Astrocyte (in vitro differentiated cells and primary cell): Measurements from ENCODE around the gene ZNF609. TPM values are rescaled to one million over a fixed set of nuclear protein-coding genes. Genes with fewer than 3 reads are reported as not detected.

Experiments
- DNase-seq: peaks from one replicate; pipeline ENCODE4 v3.0.0-alpha.2; 2010; ENCODE audit warnings: low read depth
- FAIRE-seq: peaks from 2 replicates; lab custom pipeline; 2011; peaks lifted over from hg19 to GRCh38; lab: Jason Lieb, UNC
- H2AFZ ChIP-seq: 2 replicates; pipeline ENCODE4 v1.6.0; 2012; ENCODE audit warnings: low read depth, low read length, inconsistent platforms
- H3K27ac ChIP-seq: 2 replicates; pipeline ENCODE4 v1.5.1; 2011; ENCODE audit warnings: low read depth, low read length, inconsistent platforms
- H3K27me3 ChIP-seq: 2 replicates; pipeline ENCODE4 v1.6.0; 2011; ENCODE audit warnings: low read length, inconsistent platforms; ENCODE audit not compliant: insufficient read depth
- H3K36me3 ChIP-seq: 2 replicates; pipeline ENCODE4 v1.5.1; 2011; ENCODE audit warnings: low read length, inconsistent platforms; ENCODE audit not compliant: insufficient read depth
- H3K4me1 ChIP-seq: 2 replicates; pipeline ENCODE4 v1.5.1; 2011; ENCODE audit warnings: low read length, inconsistent platforms; ENCODE audit not compliant: insufficient read depth
- H3K4me2 ChIP-seq: 2 replicates; pipeline ENCODE4 v1.6.0; 2012; ENCODE audit warnings: low read length, inconsistent platforms
- H3K4me3 ChIP-seq: 2 replicates; pipeline ENCODE4 v1.5.1; 2011; ENCODE audit warnings: low read depth, mild to moderate bottlenecking, low read length, inconsistent platforms; ENCODE audit not compliant: insufficient read depth
- H3K79me2 ChIP-seq: 2 replicates; pipeline ENCODE4 v1.6.0; 2012; ENCODE audit warnings: mild to moderate bottlenecking, low read length, inconsistent platforms; ENCODE audit not compliant: insufficient read depth
- H3K9ac ChIP-seq: 2 replicates; pipeline ENCODE4 v1.6.0; 2012; ENCODE audit warnings: mild to moderate bottlenecking, low read length, inconsistent platforms
- H3K9me3 ChIP-seq: 2 replicates; pipeline ENCODE4 v1.5.1; 2012; ENCODE audit warnings: low read depth, mild to moderate bottlenecking, low read length, inconsistent platforms; ENCODE audit not compliant: insufficient read depth
- H4K20me1 ChIP-seq: 2 replicates; pipeline ENCODE4 v1.6.0; 2012; ENCODE audit warnings: low read length, inconsistent platforms; ENCODE audit not compliant: insufficient read depth
- H3K27ac Mint-ChIP-seq: one replicate; pipeline ENCODE4 v1.8.0; 2021; ENCODE audit warnings: mild to moderate bottlenecking, mixed read lengths; ENCODE audit not compliant: unreplicated experiment
- H3K27me3 Mint-ChIP-seq: one replicate; pipeline ENCODE4 v1.8.0; 2021; ENCODE audit warnings: low read depth, mixed read lengths; ENCODE audit not compliant: unreplicated experiment
- H3K36me3 Mint-ChIP-seq: one replicate; pipeline ENCODE4 v1.8.0; 2021; ENCODE audit warnings: low read depth, mixed read lengths; ENCODE audit not compliant: unreplicated experiment
- H3K4me1 Mint-ChIP-seq: one replicate; pipeline ENCODE4 v1.8.0; 2021; ENCODE audit warnings: low read depth, mixed read lengths; ENCODE audit not compliant: unreplicated experiment
- H3K4me3 Mint-ChIP-seq: one replicate; pipeline ENCODE4 v1.8.0; 2021; ENCODE audit warnings: mild to moderate bottlenecking, moderate library complexity, mixed read lengths; ENCODE audit not compliant: unreplicated experiment
- H3K9me3 Mint-ChIP-seq: one replicate; pipeline ENCODE4 v1.8.0; 2021; ENCODE audit warnings: mild to moderate bottlenecking, mixed read lengths; ENCODE audit not compliant: unreplicated experiment
- EZH2 ChIP-seq: IDR thresholded peaks from 2 replicates; pipeline ENCODE4 v1.6.1; 2012; ENCODE audit warnings: mild to moderate bottlenecking, low read length, inconsistent platforms; ENCODE audit not compliant: insufficient read depth
- total RNA-seq: library from RNA; stranded (reverse); gene quantifications from 2 replicates; pipeline ENCODE4 v1.2.1, GENCODE V29; 2021
- TF ChIP-seq, protein P1 (sequence below): IDR thresholded peaks from 2 replicates; pipeline ENCODE4 v1.5.1; 2011; ENCODE audit warnings: low read depth, mild to moderate bottlenecking, inconsistent platforms, low read length, moderate library complexity; ENCODE audit not compliant: insufficient read depth

Gene ZNF609
- total RNA-seq, 1 donor from 2014 or later = 38.5 TPM

DNA sequence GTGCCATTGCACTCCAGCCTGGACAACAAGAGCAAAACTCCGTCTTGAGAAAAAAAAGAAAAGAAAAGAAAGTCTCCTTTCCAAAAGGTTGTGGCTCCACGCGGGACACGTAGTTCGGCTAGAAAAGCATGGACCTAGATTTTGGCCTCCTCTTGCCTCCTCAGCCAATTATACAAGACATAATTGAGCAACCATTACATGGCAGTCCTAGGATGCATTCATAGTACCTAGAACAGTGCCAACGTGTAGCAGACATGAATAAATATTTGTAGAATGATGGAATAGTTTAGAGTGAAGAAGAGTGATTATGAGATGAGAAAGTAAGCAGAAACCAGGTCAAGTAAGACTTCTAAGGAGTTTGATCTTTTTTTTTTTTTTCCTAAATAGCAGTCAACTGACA is 112.5 kb downstream of the ZNF609 start:
- no peak overlapping the region for H3K9ac ChIP-seq
- no peak overlapping the region for H3K27ac ChIP-seq
- no peak overlapping the region for H3K27ac Mint-ChIP-seq
- peaks cover 7% of the 10 kb centered on the region for H3K4me1 ChIP-seq
- H3K4me3 ChIP-seq = no peak overlapping the region
- H3K79me2 ChIP-seq = peaks cover 66% of the 10 kb centered on the region
- FAIRE-seq = no peak
- no peak for TF ChIP-seq EZH2
- TF ChIP-seq, protein P1, sequence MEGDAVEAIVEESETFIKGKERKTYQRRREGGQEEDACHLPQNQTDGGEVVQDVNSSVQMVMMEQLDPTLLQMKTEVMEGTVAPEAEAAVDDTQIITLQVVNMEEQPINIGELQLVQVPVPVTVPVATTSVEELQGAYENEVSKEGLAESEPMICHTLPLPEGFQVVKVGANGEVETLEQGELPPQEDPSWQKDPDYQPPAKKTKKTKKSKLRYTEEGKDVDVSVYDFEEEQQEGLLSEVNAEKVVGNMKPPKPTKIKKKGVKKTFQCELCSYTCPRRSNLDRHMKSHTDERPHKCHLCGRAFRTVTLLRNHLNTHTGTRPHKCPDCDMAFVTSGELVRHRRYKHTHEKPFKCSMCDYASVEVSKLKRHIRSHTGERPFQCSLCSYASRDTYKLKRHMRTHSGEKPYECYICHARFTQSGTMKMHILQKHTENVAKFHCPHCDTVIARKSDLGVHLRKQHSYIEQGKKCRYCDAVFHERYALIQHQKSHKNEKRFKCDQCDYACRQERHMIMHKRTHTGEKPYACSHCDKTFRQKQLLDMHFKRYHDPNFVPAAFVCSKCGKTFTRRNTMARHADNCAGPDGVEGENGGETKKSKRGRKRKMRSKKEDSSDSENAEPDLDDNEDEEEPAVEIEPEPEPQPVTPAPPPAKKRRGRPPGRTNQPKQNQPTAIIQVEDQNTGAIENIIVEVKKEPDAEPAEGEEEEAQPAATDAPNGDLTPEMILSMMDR = no peak
- no peak for DNase-seq
- no peaks in the 10 kb centered on the region for H3K27me3 Mint-ChIP-seq
- H2AFZ ChIP-seq = no peak overlapping the region
- no peak overlapping the region for H3K4me3 Mint-ChIP-seq
- H3K9me3 Mint-ChIP-seq = no peaks in the 10 kb centered on the region
- H3K4me2 ChIP-seq = no peak overlapping the region
- H3K27me3 ChIP-seq = no peaks in the 10 kb centered on the region
- peaks cover 2% of the 10 kb centered on the region for H3K9me3 ChIP-seq
- H3K4me1 Mint-ChIP-seq = peaks cover 20% of the 10 kb centered on the region
- no peaks in the 10 kb centered on the region for H3K36me3 ChIP-seq
- H4K20me1 ChIP-seq = peaks cover 69% of the 10 kb centered on the region
- peaks cover 5% of the 10 kb centered on the region for H3K36me3 Mint-ChIP-seq

DNA sequence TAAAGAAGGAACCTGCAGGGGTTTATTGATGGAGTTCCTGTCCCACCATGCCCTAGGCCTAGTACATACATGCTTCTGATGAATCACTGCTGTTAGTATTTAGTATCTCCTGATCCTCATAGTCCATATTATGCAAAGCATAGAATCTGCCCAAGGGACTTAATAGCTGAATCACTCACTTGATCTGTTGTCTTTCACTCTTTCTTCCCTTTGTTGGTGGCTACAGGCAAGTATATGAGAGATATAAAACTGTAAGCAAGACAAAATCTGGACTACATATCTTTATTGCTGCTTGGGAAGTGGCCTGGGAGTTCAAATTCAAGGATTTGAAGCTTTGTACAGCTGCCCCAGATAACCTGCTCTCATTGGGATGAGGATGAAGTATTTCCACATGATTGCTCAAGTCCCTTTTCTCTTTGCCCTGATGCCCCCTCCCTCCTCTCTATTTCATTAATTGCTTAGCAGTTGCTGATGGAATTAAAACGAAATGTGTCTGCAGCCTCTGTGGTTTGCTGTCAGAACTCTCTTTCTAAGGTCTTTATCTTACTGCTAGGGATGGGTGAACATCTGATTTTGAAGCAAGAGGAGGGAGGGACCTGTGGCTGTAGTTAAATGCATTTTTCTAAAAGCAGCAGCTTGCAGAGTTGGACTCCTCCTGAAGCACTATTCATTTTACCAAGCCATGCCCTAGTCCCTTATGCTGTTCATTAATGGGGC is 114.1 kb downstream of the ZNF609 start:
- Histone ChIP-seq H4K20me1 (peaks cover 63% of the 10 kb centered on the region), H3K36me3 (no peaks in the 10 kb centered on the region), H3K4me3 (no peak overlapping the region), H3K79me2 (peaks cover 65% of the 10 kb centered on the region), H3K9me3 (peaks cover 5% of the 10 kb centered on the region), H3K4me2 (no peak overlapping the region), H3K9ac (no peak overlapping the region), H2AFZ (no peak overlapping the region), H3K27ac (no peak overlapping the region), H3K4me1 (peaks cover 7% of the 10 kb centered on the region), H3K27me3 (no peaks in the 10 kb centered on the region)
- Mint-ChIP-seq H3K36me3 (peaks cover 5% of the 10 kb centered on the region), H3K27ac (peak overlapping the region; percentile 64), H3K4me1 (peaks cover 13% of the 10 kb centered on the region), H3K9me3 (no peaks in the 10 kb centered on the region), H3K27me3 (no peaks in the 10 kb centered on the region), H3K4me3 (no peak overlapping the region)
- FAIRE-seq (peak; percentile 9), DNase-seq (peak; percentile 39)
- TF ChIP-seq EZH2 = no peak
- TF ChIP-seq, protein P1 = no peak
